Glomerular endothelial cell (primary cell): ENCODE results near the gene PIF1. TPM values are rescaled to one million over a fixed set of nuclear protein-coding genes. Genes with fewer than 3 reads are reported as not detected.

Experiments
- DNase-seq: peaks from one replicate; pipeline ENCODE4 v3.0.0-alpha.2; 2011; ENCODE audit warnings: low read depth, low spot score; ENCODE audit errors: extremely low read depth
- total RNA-seq: library from RNA; depleted of rRNA; stranded (reverse); fragments of >200 nt; gene quantifications from 2 replicates; pipeline ENCODE4 v1.2.3, GENCODE V29; 2015

The PIF1 gene
- total RNA-seq, 1 donor from 2014 or later = 7.5 TPM

- no peak for DNase-seq
Observed at GRCh38 chr15:64779024-64779423, 46.4 kb downstream of the PIF1 start.

GRCh38 chr15:64776402-64776786 lies 49.1 kb downstream of the PIF1 start:
- no peak for DNase-seq

GRCh38 chr15:64775551-64776401 lies 49.7 kb downstream of the PIF1 start, which contains the start of gene RBPMS2:
TSS of gene RBPMS2 (minus strand) at chr15:64775589. CDS start at chr15:64775319, 270 bp downstream.
- DNase-seq = no peak

GRCh38 chr15:64774629-64775493 lies 50.6 kb downstream of the PIF1 start:
- no peak for DNase-seq

- DNase-seq = no peak
Observed at GRCh38 chr15:64774037-64774628, 51.3 kb downstream of the PIF1 start.

GRCh38 chr15:64773606-64774005 lies 51.8 kb downstream of the PIF1 start:
- no peak for DNase-seq

- no peak for DNase-seq
Observed at GRCh38 chr15:64772964-64773363, 52.5 kb downstream of the PIF1 start.

GRCh38 chr15:64772488-64772887 lies 53.0 kb downstream of the PIF1 start:
- no peak for DNase-seq

GRCh38 chr15:64770626-64771025 lies 54.8 kb downstream of the PIF1 start:
- no peak for DNase-seq

- DNase-seq = no peak
Observed at GRCh38 chr15:64767203-64767602, 58.2 kb downstream of the PIF1 start.

- DNase-seq = no peak
Observed at GRCh38 chr15:64766058-64766457, 59.4 kb downstream of the PIF1 start.

Other genes starting within 250 kb of the PIF1 start
- 0.58 and 2.5 TPM in 2 replicates for gene RBPMS2, start 50.1 kb downstream of the PIF1 start, total RNA-seq
- gene PLEKHO2, start 16.3 kb upstream of the PIF1 start, total RNA-seq = 54.9 and 72.1 TPM in 2 replicates
- 0.58 and 6.2 TPM in 2 replicates for gene ANKDD1A, start 86.3 kb upstream of the PIF1 start, total RNA-seq
- 97.1 and 102 TPM in 2 replicates for gene SPG21, start 164.3 kb upstream of the PIF1 start, total RNA-seq
- 18.2 and 22.4 TPM in 2 replicates for gene MTFMT, start 204.0 kb upstream of the PIF1 start, total RNA-seq
- not detected in 2 replicates for gene SLC51B, start 219.7 kb upstream of the PIF1 start, total RNA-seq
- gene RASL12, start 242.3 kb upstream of the PIF1 start, total RNA-seq = not detected in 2 replicates